Measurements from ENCODE around the gene SPDL1.
"Not testable (repeated sequence)": the region's sequence is repeated elsewhere in the genome, so short reads cannot be mapped to it uniquely, and the experiment has no call there.

Gene SPDL1

GRCh38 chr5:169571355-169571754 is 12.2 kb upstream of the SPDL1 start:
- in situ Hi-C loops (cut with MboI; ENCODE audit: low sequenced_read_pairs): no loop called here

- in situ Hi-C loops (cut with MboI; ENCODE audit: low sequenced_read_pairs): no loop called here
These were observed 9.4 kb upstream of the SPDL1 start for GRCh38 chr5:169574134-169574646.

GRCh38 chr5:169576181-169576598 is 7.4 kb upstream of the SPDL1 start:
- in situ Hi-C loops (cut with MboI; ENCODE audit: low sequenced_read_pairs): no loop called here

- in situ Hi-C loops (cut with MboI; ENCODE audit: low sequenced_read_pairs): no loop called here
These were observed 5.6 kb upstream of the SPDL1 start for GRCh38 chr5:169577951-169578350.

GRCh38 chr5:169580964-169581363 is 2.6 kb upstream of the SPDL1 start:
- in situ Hi-C loops (cut with MboI; ENCODE audit: low sequenced_read_pairs): no loop called here

GRCh38 chr5:169581580-169582227 is 1.9 kb upstream of the SPDL1 start:
- in situ Hi-C loops (cut with MboI; ENCODE audit: low sequenced_read_pairs): no loop called here

- in situ Hi-C loops (cut with MboI; ENCODE audit: low sequenced_read_pairs): no loop called here
These were observed 511 bp upstream of the SPDL1 start for GRCh38 chr5:169583101-169583423.

GRCh38 chr5:169584998-169585451 is 1.5 kb downstream of the SPDL1 start:
- in situ Hi-C loops (cut with MboI; ENCODE audit: low sequenced_read_pairs): no loop called here

- in situ Hi-C loops (cut with MboI; ENCODE audit: low sequenced_read_pairs): no loop called here
These were observed 7.0 kb downstream of the SPDL1 start for GRCh38 chr5:169590602-169591001.

- in situ Hi-C loops (cut with MboI; ENCODE audit: low sequenced_read_pairs): no loop called here
These were observed 8.1 kb downstream of the SPDL1 start for GRCh38 chr5:169591636-169592035.

- in situ Hi-C loops (cut with MboI; ENCODE audit: low sequenced_read_pairs): no loop called here
These were observed 9.5 kb downstream of the SPDL1 start for GRCh38 chr5:169592937-169593650.

GRCh38 chr5:169595172-169595820 is 11.7 kb downstream of the SPDL1 start:
- in situ Hi-C loops (cut with MboI; ENCODE audit: low sequenced_read_pairs): no loop called here

GRCh38 chr5:169599451-169599850 is 15.9 kb downstream of the SPDL1 start:
- in situ Hi-C loops (cut with MboI; ENCODE audit: low sequenced_read_pairs): no loop called here

- in situ Hi-C loops (cut with MboI; ENCODE audit: low sequenced_read_pairs): no loop called here
These were observed 19.0 kb downstream of the SPDL1 start for GRCh38 chr5:169602535-169602934.

- in situ Hi-C loops (cut with MboI; ENCODE audit: low sequenced_read_pairs): no loop called here
These were observed 22.7 kb downstream of the SPDL1 start for GRCh38 chr5:169606279-169606678.

- in situ Hi-C loops (cut with MboI; ENCODE audit: low sequenced_read_pairs): no loop called here
These were observed 24.3 kb downstream of the SPDL1 start for GRCh38 chr5:169607882-169608281.

- in situ Hi-C loops (cut with MboI; ENCODE audit: low sequenced_read_pairs): no loop called here
These were observed 26.1 kb downstream of the SPDL1 start for GRCh38 chr5:169609716-169610115.

GRCh38 chr5:169610606-169611005 is 27.0 kb downstream of the SPDL1 start:
- in situ Hi-C loops (cut with MboI; ENCODE audit: low sequenced_read_pairs): no loop called here

- in situ Hi-C loops (cut with MboI; ENCODE audit: low sequenced_read_pairs): no loop called here
These were observed 32.0 kb downstream of the SPDL1 start for GRCh38 chr5:169615561-169615960.

- in situ Hi-C loops (cut with MboI; ENCODE audit: low sequenced_read_pairs): not testable (repeated sequence)
These were observed 40.7 kb downstream of the SPDL1 start for GRCh38 chr5:169624307-169624706.

- in situ Hi-C loops (cut with MboI; ENCODE audit: low sequenced_read_pairs): no loop called here
These were observed 43.2 kb downstream of the SPDL1 start for GRCh38 chr5:169626779-169627178.

GRCh38 chr5:169627551-169627950 is 44.0 kb downstream of the SPDL1 start:
- in situ Hi-C loops (cut with MboI; ENCODE audit: low sequenced_read_pairs): no loop called here

Measured in HL-60/S4 treated with phorbol 12-myristate 13-acetate at 8.2 ng/mL for 4 days and 3 days (cell line).